Heart right ventricle (tissue), 16 donors: ENCODE results near the gene SGCA. TPM values are rescaled to one million over a fixed set of nuclear protein-coding genes. Genes with fewer than 3 reads are reported as not detected.

Experiments used
- ATAC-seq, 8 donors: fragments of 200-7000 bp; cut with Tn5 transposase; one replicate each; pipeline ENCODE4 v1.9.1; 2020; ENCODE audit warnings: mild to moderate bottlenecking in 8 of 8, moderate library complexity in 8 of 8, moderate number of reproducible peaks in 1 of 8
- DNase-seq, 2 donors: peaks; one replicate each; pipeline ENCODE4 v3.0.0-alpha.2; 2020
- H3K27ac ChIP-seq, 10 donors: fragments of 200-600 bp; sonication (generic) in 2 of 10; one replicate each; pipeline versions ENCODE4 v1.5.0 to v1.8.0; 2020 to 2022; ENCODE audit warnings: mild to moderate bottlenecking in 3 of 10
- H3K27me3 ChIP-seq, 7 donors: fragments of 200-600 bp; one replicate each; pipeline ENCODE4 v1.8.0; 2021 to 2022; ENCODE audit warnings: mild to moderate bottlenecking in 2 of 7
- H3K36me3 ChIP-seq, 9 donors: fragments of 200-600 bp; sonication (generic) in 1 of 9; one replicate each; pipeline versions ENCODE4 v1.5.0 to v1.8.0; 2020 to 2022; ENCODE audit warnings: mild to moderate bottlenecking in 2 of 9
- H3K4me1 ChIP-seq, 9 donors: fragments of 200-600 bp; sonication (generic) in 1 of 9; one replicate each; pipeline versions ENCODE4 v1.5.0 to v1.8.0; 2020 to 2022; ENCODE audit warnings: mild to moderate bottlenecking in 4 of 9
- H3K4me3 ChIP-seq, 10 donors: fragments of 200-600 bp; sonication (generic) in 2 of 10; one replicate each; pipeline versions ENCODE4 v1.5.0 to v1.8.0; 2020 to 2022; ENCODE audit warnings: mild to moderate bottlenecking in 7 of 10, moderate library complexity in 2 of 10
- H3K9me3 ChIP-seq, 11 donors: fragments of 200-600 bp in 10 of 11; sonication (generic) in 2 of 11; one replicate each; pipeline versions ENCODE4 v1.5.0 to v1.8.0; 2013 to 2022; ENCODE audit warnings: mild to moderate bottlenecking in 2 of 11, control low read depth in 1 of 11, moderate library complexity in 1 of 11
- CTCF ChIP-seq, 9 donors: fragments of 200-600 bp; sonication (generic) in 2 of 9; IDR thresholded peaks; one replicate each; pipeline versions ENCODE4 v1.5.0 to v1.8.0; 2021 to 2022; ENCODE audit warnings: antibody characterized with exemption in 9 of 9, mild to moderate bottlenecking in 5 of 9, moderate library complexity in 1 of 9
- WGBS, 2 donors: extraction: QIAGEN DNeasy Blood & Tissue Kit; methylation state at CpG; one replicate each; pipeline ENCODE4 v1.1.7; 2013; ENCODE audit warnings: inconsistent platforms in 1 of 2; 5-methylcytosine and 5-hydroxymethylcytosine counted together
- intact Hi-C, 10 donors: fragments of 100-400 bp; cut with DNase I; formaldehyde crosslinking; loops; one replicate each; pipeline versions ENCODE4 v1.11.1 to v1.14.2; 2022
- polyA plus RNA-seq, 2 donors: library from polyadenylated mRNA; stranded (reverse); fragments of 200-250 nt; gene quantifications; one replicate each; pipeline ENCODE4 v1.2.3, GENCODE V29; 2013
- total RNA-seq, 10 donors: library from RNA; stranded (reverse); fragmentation: NEBNext Ultra II Directional in 3 of 10; extraction: Animal tissue kit (Norgen Biotek cat#: 25700) in 3 of 10; gene quantifications; one replicate each; pipeline versions ENCODE4 v1.2.1 to v1.2.4, GENCODE V29; 2021 to 2023
- donor health status: Arrhythmogenic right ventricular cardiomyopathy.
- donor health status: ischemic (EF 13 %, LVEDD 7.1; RV severe dilation, severe dysfunction).
- donor health status: healthy with polysubstance abuse.
- donor health status: DM: no; HTN: yes; CAD: no.
- donor health status: DM: no; HTN: no; CAD: no.
- donor health status: ischemic (EF 25% LVEDD 6.9; RV normal size, moderate dysfunction).
- donor health status: ischemic (EF 25% LVEDD 5.7; RV mildly dilated, moderate dysfunction).
- donor health status: healthy.
- donor health status: DM: yes; HTN: yes; CAD: no.
- donor health status: Ischemic cardiomyopathy.
- donor health status: ischemic (EF 35%, LVEDD 5.7; RV mildly dilated, moderate dysfunction).
- donor health status: nonischemic (EF 11% LVEDD 7.7; RV severe dilation, severe dysfunction).
- donor health status: DM: yes; HTN: yes; CAD: no.
- donor health status: PGD.
- donor health status: ischemic (EF 29% LVEDD 5.4; RV normal size, mild dysfunction).
- donor health status: nonischemic (EF 23%, LVEDD 6.1; RV moderate dilation, normal function).

The SGCA gene
- total and polyA plus RNA-seq, 12 donors, result 136 to 314 (median 158) TPM

- TF ChIP-seq CTCF (IDR thresholded peaks at IDR 0.05), result no peak
- Histone ChIP-seq H3K27ac (peak overlapping the region in 4 of 10 donors; percentile 72 to 94 (median 79)), H3K36me3 (peaks cover 0 to 16% (median 0%) of the 10 kb centered on the region in 9 donors), H3K27me3 (no peaks in the 10 kb centered on the region), H3K4me3 (no peak overlapping the region), H3K4me1 (peaks cover 5 to 80% (median 40%) of the 10 kb centered on the region in 9 donors), H3K9me3 (no peaks in the 10 kb centered on the region)
- WGBS, 2 donors, result 84 to 85% methylated on average over 9 of the region's 9 CpGs
- ATAC-seq, result no peak
- DNase-seq, result no peak
- intact Hi-C loops, result loop anchor here in 4 of 10 donors (2.0 to 10.0 kb wide), 4 partner anchors 29 to 125 kb away; no protein-coding TSS in a partner anchor
Measured at GRCh38 chr17:50169881-50170459, 4.2 kb downstream of the SGCA start.

- Histone ChIP-seq H3K27ac (peak overlapping the region in 8 of 10 donors; percentile 48 to 94 (median 72)), H3K27me3 (no peaks in the 10 kb centered on the region), H3K4me1 (peaks cover 5 to 77% (median 39%) of the 10 kb centered on the region in 9 donors), H3K4me3 (no peak overlapping the region), H3K9me3 (no peaks in the 10 kb centered on the region), H3K36me3 (peaks cover 0 to 16% (median 0%) of the 10 kb centered on the region in 9 donors)
- intact Hi-C loops, result no loop called here
- TF ChIP-seq CTCF (IDR thresholded peaks at IDR 0.05), result no peak
- 83 to 85% methylated on average over 10 of the region's 10 CpGs for whole genome bisulfite sequencing, 2 donors
- ATAC-seq, result peak in 1 of 8 donors; percentile 25
- no peak for DNase-seq
Measured at GRCh38 chr17:50170662-50171370, 5.0 kb downstream of the SGCA start.

- H3K36me3 ChIP-seq, result peaks cover 0 to 16% (median 0%) of the 10 kb centered on the region in 9 donors
- peaks cover 5 to 85% (median 44%) of the 10 kb centered on the region in 9 donors for H3K4me1 ChIP-seq
- H3K4me3 ChIP-seq, result no peak overlapping the region
- no peaks in the 10 kb centered on the region for H3K27me3 ChIP-seq
- ATAC-seq, result peak in 1 of 8 donors; percentile 4
- intact Hi-C loops, result no loop called here
- WGBS, 2 donors, result 66 to 73% methylated on average over 17 of the region's 17 CpGs
- peak in 1 of 2 donors; percentile 12 for DNase-seq
- peak overlapping the region in 9 of 10 donors; percentile 14 to 94 (median 72) for H3K27ac ChIP-seq
- no peak for TF ChIP-seq CTCF (IDR thresholded peaks at IDR 0.05)
- no peaks in the 10 kb centered on the region for H3K9me3 ChIP-seq
Measured at GRCh38 chr17:50171371-50172071, 5.7 kb downstream of the SGCA start.

GRCh38 chr17:50172130-50172529 lies 6.3 kb downstream of the SGCA start:
- intact Hi-C loops, result no loop called here
- DNase-seq (no peak), ATAC-seq (no peak)
- peaks cover 10 to 90% (median 50%) of the 10 kb centered on the region in 9 donors for H3K4me1 ChIP-seq
- H3K36me3 ChIP-seq, result peaks cover 0 to 16% (median 0%) of the 10 kb centered on the region in 9 donors
- WGBS, 2 donors, result 92 to 94% methylated on average over 11 of the region's 11 CpGs
- H3K27ac ChIP-seq, result peak overlapping the region in 7 of 10 donors; percentile 64 to 94 (median 73)
- H3K4me3 ChIP-seq, result no peak overlapping the region
- H3K9me3 ChIP-seq, result no peaks in the 10 kb centered on the region
- H3K27me3 ChIP-seq, result no peaks in the 10 kb centered on the region
- no peak for TF ChIP-seq CTCF (IDR thresholded peaks at IDR 0.05)
